HUES48 (cell line): Measurements from ENCODE around the gene PACS2.
A peak's percentile ranks its signal among the peaks of the same experiment; 100 is the strongest.

ENCODE experiments used
- H3K27ac ChIP-seq: one replicate; pipeline ENCODE4 v1.7.0; 2013; ENCODE audit warnings: low read depth, low read length, inconsistent platforms
- H3K27me3 ChIP-seq: 2 replicates; pipeline ENCODE4 v1.6.1; 2013; ENCODE audit warnings: mild to moderate bottlenecking, low read length; ENCODE audit not compliant: control insufficient read depth, insufficient read depth
- H3K36me3 ChIP-seq: 2 replicates; pipeline ENCODE4 v1.6.1; 2013; ENCODE audit warnings: low read length; ENCODE audit not compliant: control insufficient read depth, insufficient read depth
- H3K4me1 ChIP-seq: 2 replicates; pipeline ENCODE4 v1.6.1; 2013; ENCODE audit warnings: mild to moderate bottlenecking, low read length; ENCODE audit not compliant: control insufficient read depth, insufficient read depth
- H3K4me3 ChIP-seq: 2 replicates; pipeline ENCODE4 v1.5.1; 2013; ENCODE audit warnings: mild to moderate bottlenecking, low read depth, low read length
- H3K9ac ChIP-seq: 2 replicates; pipeline ENCODE4 v1.6.1; 2013; ENCODE audit warnings: mild to moderate bottlenecking, low read depth, low read length, moderate library complexity
- H3K9me3 ChIP-seq: 2 replicates; pipeline ENCODE4 v1.6.1; 2013; ENCODE audit warnings: low read length; ENCODE audit not compliant: control insufficient read depth, insufficient read depth

Gene PACS2

DNA sequence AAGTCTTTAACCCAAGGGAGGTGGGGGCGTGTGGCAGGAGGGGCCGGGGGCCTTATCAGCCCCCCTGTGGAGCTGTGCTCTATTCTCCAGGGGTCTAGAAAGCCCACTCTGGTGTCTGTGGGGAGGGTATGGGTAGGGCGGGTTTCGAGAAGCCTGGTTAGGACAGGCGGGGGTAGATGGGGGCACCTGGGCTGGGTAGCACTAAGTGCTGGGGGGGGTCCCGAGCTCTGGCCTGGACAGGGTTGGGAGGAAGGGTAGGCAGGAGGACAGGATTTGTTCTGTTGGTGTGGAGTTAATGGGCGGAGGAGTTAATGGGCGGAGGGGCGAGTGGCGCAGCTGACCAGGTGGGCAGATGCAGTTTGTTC lies 2.0 kb downstream of the PACS2 start:
- Histone ChIP-seq H3K4me1 (peaks cover 8% of the 10 kb centered on the region; the same call in 1 of the 2 replicates), H3K27me3 (no peaks in the 10 kb centered on the region), H3K36me3 (no peaks in the 10 kb centered on the region), H3K9me3 (no peaks in the 10 kb centered on the region), H3K4me3 (no peak overlapping the region), H3K9ac (no peak overlapping the region), H3K27ac (no peak overlapping the region)

DNA sequence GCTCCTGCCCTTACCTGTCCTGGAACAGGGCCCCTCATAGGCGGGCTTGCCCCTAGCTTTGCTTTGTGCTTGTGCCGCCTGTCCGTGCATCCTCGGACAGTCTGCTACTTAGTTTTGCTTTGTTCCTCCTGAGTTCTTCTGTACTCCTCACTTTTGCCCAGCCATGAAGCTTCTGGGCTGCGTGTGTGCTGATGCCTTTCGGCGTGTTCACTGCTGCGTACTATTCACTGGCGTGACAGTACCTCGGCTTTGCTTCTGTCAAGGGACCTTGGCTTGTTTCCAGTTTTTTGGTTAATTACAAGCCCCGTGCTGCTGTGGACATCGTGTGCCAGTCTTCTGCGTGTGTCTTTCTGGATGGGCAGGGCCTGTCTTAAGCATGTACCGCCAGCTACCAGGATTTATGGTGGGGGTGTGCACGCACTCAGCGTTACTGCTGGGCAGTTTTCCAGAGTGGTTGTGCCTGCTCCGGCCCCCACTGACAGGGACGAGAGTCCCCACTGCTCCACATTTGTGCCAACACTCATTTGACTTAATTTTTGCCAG lies 2.5 kb downstream of the PACS2 start:
- Histone ChIP-seq H3K4me1 (peaks cover 6% of the 10 kb centered on the region; the same call in 1 of the 2 replicates), H3K4me3 (no peak overlapping the region), H3K27me3 (no peaks in the 10 kb centered on the region), H3K9me3 (no peaks in the 10 kb centered on the region), H3K27ac (no peak overlapping the region), H3K36me3 (no peaks in the 10 kb centered on the region), H3K9ac (no peak overlapping the region)

DNA sequence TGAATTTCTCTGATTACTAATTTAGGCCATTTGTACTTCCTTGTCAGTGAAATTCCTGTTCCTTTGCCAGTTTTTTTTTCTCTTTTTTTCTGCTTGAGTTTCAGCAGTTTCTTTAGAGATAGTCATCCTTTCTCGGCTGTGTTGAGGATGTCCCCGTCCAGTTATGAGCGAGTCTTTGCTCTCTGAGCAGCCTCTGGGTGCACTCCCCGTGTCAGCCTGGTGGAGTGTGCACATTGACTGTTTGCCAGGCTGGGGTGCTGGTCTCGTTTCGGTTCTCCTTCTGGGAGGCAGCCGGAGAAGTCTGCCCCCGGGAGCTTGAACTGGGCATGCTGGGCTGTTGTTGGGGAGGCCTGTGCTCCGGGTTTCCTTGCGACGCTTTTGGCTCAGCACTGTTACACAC lies 3.0 kb downstream of the PACS2 start:
- Histone ChIP-seq H3K27ac (no peak overlapping the region), H3K4me3 (no peak overlapping the region), H3K9ac (no peak overlapping the region), H3K27me3 (no peaks in the 10 kb centered on the region), H3K36me3 (no peaks in the 10 kb centered on the region), H3K4me1 (peaks cover 5% of the 10 kb centered on the region; the same call in 1 of the 2 replicates), H3K9me3 (no peaks in the 10 kb centered on the region)

DNA sequence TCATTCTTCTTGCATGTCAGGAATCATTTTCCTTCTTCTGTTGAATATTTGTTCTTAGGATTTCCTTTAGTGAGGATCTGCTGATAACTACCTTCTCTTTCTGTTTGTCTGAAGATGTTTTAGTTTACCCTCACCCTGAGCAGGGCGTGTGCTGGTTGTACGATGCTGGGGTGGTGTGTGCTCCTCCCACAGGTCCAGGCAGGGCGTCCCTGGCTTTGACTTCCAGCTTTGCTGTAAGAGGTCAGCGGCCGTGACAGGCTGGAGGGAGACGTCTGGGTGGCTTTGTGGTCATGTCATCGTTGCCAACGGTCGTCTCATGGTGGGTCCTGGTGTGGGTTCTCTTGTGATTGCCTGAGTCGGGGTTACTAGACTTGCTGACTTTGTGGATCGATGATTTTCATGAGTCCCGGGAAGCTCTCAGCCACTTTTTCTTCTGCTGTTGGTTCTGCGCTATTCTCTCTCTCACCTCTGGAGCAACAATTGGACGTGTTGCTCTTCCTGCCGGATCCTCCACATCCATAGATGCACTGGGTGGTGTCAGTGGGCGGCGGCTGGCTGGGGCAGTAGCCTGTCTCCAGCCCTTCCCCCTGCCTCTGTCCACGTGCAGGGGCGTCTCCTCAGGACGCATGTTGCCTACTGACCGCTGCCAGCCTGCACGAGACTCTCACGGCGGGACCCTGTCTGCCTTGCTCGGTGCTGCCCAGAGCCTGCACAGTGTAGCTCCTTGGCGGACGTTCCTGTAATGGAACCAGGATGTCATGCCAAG lies 8.4 kb downstream of the PACS2 start:
- H3K27ac ChIP-seq, result no peak overlapping the region
- no peaks in the 10 kb centered on the region for H3K36me3 ChIP-seq
- no peak overlapping the region for H3K4me3 ChIP-seq
- H3K27me3 ChIP-seq, result no peaks in the 10 kb centered on the region
- H3K4me1 ChIP-seq, result peaks cover 33% of the 10 kb centered on the region
- H3K9ac ChIP-seq, result no peak overlapping the region
- no peaks in the 10 kb centered on the region for H3K9me3 ChIP-seq

DNA sequence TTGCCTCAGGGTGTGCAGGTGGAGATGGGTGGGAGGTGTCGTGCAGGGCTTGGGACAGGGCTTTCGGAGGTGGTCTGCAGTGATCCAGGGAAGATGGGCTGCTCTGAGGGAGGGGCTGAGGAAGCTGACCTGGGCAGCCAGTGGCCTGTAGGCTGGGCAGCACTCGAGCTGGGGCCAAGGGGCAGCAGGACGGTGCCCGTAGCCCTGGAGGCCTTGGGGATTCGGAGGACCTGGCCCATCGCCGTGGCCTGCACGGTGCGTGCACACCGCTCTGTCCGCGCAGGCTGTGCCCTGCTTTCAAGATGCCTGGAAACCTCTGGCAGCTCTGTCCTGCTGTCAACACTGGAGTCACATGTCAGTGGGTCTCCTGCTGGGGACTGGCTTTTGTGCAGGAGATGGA lies 9.1 kb downstream of the PACS2 start:
- peaks cover 40% of the 10 kb centered on the region for H3K4me1 ChIP-seq
- H3K9me3 ChIP-seq, result no peaks in the 10 kb centered on the region
- no peaks in the 10 kb centered on the region for H3K36me3 ChIP-seq
- H3K27ac ChIP-seq, result no peak overlapping the region
- no peaks in the 10 kb centered on the region for H3K27me3 ChIP-seq
- no peak overlapping the region for H3K9ac ChIP-seq
- H3K4me3 ChIP-seq, result no peak overlapping the region

DNA sequence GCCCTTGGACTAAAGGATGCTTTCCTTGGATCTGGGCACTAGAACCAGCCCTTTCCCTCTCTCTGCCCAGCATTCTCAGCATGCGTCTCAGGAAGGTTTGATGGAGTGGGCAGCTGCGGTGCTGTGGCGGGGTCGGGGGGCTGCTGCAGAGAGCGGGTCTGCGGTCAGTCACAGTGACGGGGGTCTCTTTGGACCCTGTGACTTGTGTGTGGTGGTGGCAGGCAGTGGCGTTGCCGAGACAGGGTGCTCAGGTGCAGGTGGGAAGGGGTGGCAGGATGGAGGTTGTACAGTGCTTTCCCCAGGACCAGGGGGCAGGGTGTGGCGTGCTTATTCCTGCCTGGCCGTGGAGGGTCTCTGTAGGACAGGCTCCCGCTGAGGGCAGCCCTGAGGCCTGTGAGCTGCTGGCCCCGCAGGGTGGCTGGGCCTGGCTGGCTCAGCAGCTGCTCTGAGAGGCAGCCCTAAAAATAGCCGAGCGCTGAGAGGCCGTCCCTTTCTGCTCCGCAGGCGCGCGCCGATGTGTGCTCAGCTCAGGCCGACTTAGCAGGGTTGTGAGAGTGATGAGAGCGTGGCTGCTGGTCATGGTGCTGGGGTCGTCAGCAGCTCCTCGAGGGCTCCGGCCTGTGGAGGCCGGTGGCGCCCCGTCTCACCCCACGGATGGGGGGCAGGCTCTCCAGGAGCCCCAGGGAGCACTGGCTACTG lies 9.7 kb downstream of the PACS2 start:
- H3K9ac ChIP-seq, result no peak overlapping the region
- H3K27me3 ChIP-seq, result no peaks in the 10 kb centered on the region
- H3K9me3 ChIP-seq, result no peaks in the 10 kb centered on the region
- H3K36me3 ChIP-seq, result no peaks in the 10 kb centered on the region
- H3K4me1 ChIP-seq, result peaks cover 45% of the 10 kb centered on the region
- no peak overlapping the region for H3K4me3 ChIP-seq
- no peak overlapping the region for H3K27ac ChIP-seq

DNA sequence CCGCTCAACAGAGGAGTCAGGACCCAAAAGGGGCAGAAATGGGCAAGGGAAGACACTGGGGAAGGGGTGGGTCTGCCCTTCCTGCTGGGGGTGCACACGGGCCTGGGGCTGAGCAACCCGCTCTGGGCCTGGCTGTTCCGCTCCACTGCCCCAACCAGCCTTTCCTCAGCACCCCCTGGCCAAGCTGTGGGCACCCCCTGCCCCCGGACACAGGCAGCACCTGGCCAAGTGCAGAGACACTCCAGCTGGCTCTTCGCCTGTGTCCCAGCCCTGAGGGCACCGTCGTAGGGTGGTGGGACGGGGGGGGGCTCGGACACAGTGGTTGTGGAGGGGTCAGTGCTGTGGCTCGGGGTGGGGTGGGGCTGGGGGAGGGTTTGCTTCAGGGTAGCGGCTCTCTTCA lies 10.3 kb downstream of the PACS2 start:
- H3K9ac ChIP-seq, result no peak overlapping the region
- H3K27me3 ChIP-seq, result no peaks in the 10 kb centered on the region
- peaks cover 45% of the 10 kb centered on the region for H3K4me1 ChIP-seq
- H3K27ac ChIP-seq, result no peak overlapping the region
- H3K9me3 ChIP-seq, result no peaks in the 10 kb centered on the region
- no peak overlapping the region for H3K4me3 ChIP-seq
- no peaks in the 10 kb centered on the region for H3K36me3 ChIP-seq

DNA sequence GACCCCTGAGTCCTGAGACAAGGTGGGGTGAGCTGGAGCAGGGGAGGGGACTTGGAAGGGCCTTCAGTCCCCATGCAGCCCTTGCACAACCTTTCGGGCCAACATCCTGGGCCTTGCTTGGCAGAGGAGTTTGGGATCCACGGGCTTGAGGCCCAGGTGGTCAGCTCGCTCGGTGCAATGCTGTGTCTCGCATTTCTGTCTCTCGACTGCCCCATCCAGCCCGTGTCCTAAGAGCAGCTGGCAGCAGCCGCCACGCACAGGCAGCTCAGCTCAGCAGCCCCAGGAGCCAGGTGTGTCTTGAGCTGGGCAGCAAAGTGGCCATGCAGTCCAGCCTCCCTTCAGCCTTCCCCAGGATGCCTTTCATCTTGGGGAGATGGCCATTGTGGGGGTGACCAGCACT lies 10.8 kb downstream of the PACS2 start:
- no peak overlapping the region for H3K9ac ChIP-seq

DNA sequence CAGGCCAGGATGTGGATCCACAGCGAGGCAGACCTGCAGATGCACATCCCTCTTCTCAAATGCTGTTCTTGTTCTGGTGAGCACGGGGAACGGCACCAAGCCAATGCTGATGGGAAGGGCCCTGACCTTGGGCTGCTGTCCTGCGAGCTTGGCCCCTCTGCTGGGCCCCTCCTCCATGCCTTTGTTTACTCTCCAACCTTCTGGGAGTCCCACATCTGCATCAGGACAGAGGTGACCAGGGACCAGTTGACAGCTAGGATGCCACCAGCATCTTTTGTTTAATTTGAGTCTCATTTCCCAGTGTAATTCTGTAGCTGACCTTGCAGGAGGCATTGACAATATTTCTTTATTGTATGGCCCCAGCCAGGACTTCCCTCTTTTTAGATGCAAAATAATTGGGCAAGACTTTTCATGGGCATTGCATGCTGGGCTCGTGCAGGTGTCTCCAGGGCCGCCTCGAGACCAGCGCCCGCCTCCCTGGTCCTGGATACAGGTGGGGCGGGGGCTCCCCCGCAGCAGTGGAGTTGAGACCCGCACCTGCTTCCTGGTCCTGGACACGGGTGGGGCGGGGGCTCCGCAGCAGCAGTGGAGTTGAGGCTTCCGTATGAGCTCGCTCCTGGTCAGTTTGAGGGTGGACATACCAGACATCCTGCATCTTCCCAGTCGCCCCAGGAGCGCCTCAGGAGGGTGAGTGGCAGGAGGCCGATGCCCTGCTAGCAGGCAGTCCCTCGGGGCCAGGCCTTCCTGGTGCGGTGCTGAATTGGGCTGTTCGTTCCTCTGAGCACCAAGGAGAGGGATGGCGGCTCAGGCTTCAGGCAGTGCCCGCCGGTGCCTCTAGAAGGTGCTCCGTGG lies 11.4 kb downstream of the PACS2 start:
- Histone ChIP-seq H3K4me1 (peaks cover 53% of the 10 kb centered on the region), H3K27ac (no peak overlapping the region), H3K9ac (no peak overlapping the region), H3K9me3 (no peaks in the 10 kb centered on the region), H3K4me3 (no peak overlapping the region), H3K36me3 (no peaks in the 10 kb centered on the region), H3K27me3 (no peaks in the 10 kb centered on the region)

More for the DNA sequence above, 10.8 kb downstream of the PACS2 start:
- H3K4me3 ChIP-seq, result no peak overlapping the region
- no peaks in the 10 kb centered on the region for H3K9me3 ChIP-seq
- H3K27me3 ChIP-seq, result no peaks in the 10 kb centered on the region
- H3K4me1 ChIP-seq, result peaks cover 47% of the 10 kb centered on the region
- no peak overlapping the region for H3K27ac ChIP-seq
- no peaks in the 10 kb centered on the region for H3K36me3 ChIP-seq

DNA sequence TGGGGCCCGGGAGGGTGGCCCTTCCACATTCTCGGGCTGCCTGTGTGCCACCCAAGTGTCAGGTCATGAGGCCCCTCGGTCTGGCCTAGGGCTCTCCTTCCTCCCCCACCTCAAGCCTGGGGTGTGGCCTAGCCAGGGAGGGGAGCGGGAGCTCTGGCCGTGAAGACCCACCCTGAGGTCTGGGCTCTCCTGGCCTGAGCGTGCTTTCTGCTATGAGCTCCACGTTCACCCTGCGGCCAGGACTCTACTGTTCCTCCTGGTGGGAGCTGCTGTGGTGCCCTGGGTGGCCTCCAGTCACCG lies 12.0 kb downstream of the PACS2 start:
- H3K4me1 ChIP-seq, result peaks cover 53% of the 10 kb centered on the region
- H3K4me3 ChIP-seq, result no peak overlapping the region
- H3K27me3 ChIP-seq, result no peaks in the 10 kb centered on the region
- no peaks in the 10 kb centered on the region for H3K36me3 ChIP-seq
- H3K9me3 ChIP-seq, result no peaks in the 10 kb centered on the region
- H3K9ac ChIP-seq, result no peak overlapping the region
- peak overlapping the region; percentile 55 for H3K27ac ChIP-seq
